HL-60 (cell line): ENCODE results near the gene NUDT9.

ENCODE experiments used
- DNase-seq, 2 experiments: peaks; one replicate each; pipeline ENCODE4 v3.0.0-alpha.2; 2010 to 2020; ENCODE audit warnings: low read depth in 1 of 2, low spot score in 1 of 2
- H3K27ac ChIP-seq: fragments of 250-450 bp; sonication (Bioruptor Pico); replicated peaks from 2 replicates; pipeline ENCODE4 v1.5.1; 2020; ENCODE audit warnings: mild to moderate bottlenecking, moderate library complexity
- H3K27me3 ChIP-seq: fragments of 250-450 bp; sonication (Bioruptor Pico); 2 replicates; pipeline ENCODE4 v1.5.1; 2021; ENCODE audit warnings: mild to moderate bottlenecking, moderate library complexity; ENCODE audit not compliant: insufficient read depth, poor library complexity, severe bottlenecking
- H3K4me3 ChIP-seq: replicated peaks from 2 replicates; pipeline ENCODE4 v1.5.1; 2011; ENCODE audit warnings: mild to moderate bottlenecking, control low read depth, low read length; ENCODE audit not compliant: insufficient read depth
- GABPA ChIP-seq: IDR thresholded peaks from 2 replicates; pipeline ENCODE4 v1.6.1; 2012; ENCODE audit warnings: low read depth
- POLR2AphosphoS5 ChIP-seq: IDR thresholded peaks from 2 replicates; pipeline ENCODE4 v1.6.1; 2012; ENCODE audit warnings: low read depth
- SPI1 ChIP-seq: IDR thresholded peaks from 2 replicates; pipeline ENCODE4 v1.6.1; 2012; ENCODE audit warnings: low read depth, mild to moderate bottlenecking, borderline replicate concordance
- TF ChIP-seq, protein P1 (sequence below): IDR thresholded peaks from one replicate; pipeline ENCODE4 v1.5.1; 2011; ENCODE audit warnings: low read length, control low read depth, inconsistent platforms; ENCODE audit not compliant: insufficient read depth
- TF ChIP-seq, protein P2 (sequence below): IDR thresholded peaks from 2 replicates; pipeline ENCODE4 v1.6.1; 2012; ENCODE audit warnings: low read depth; ENCODE audit not compliant: insufficient replicate concordance

The NUDT9 gene

DNA sequence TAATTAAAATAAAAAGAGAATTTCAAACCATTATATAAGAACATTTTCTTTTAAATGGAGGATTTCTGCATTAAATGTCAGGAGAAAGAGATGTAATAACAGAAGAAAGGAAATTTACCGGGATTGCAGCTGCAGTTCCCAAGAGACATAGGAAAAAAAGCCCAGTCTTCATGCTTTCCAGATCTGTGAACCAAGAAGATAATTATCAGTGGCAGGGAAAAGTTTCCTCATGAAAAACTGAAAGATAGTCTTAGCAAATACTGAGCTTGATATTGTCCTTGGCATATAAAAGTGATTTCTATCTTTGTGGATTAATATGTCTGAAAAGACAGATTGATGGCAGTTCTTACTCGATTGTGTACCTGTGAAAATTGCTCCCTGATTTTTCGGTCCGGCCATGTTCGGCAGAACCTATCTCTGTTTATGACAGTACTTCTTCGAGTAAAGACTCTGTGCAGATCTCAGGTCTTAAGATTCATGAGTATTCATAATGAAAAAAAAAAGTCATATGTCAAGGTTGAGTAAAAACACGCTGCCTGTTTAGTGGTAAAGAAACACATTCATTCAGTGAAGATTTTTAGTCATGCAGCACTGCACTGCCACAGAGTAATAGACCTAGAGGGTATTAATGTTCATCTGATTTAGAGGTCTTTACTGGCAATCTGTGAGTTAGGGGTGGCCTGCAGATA is 77.2 kb downstream of the NUDT9 start:
- Histone ChIP-seq H3K27me3 (no peaks in the 10 kb centered on the region), H3K27ac (no peak overlapping the region), H3K4me3 (no peak overlapping the region)
- TF ChIP-seq, protein P1, sequence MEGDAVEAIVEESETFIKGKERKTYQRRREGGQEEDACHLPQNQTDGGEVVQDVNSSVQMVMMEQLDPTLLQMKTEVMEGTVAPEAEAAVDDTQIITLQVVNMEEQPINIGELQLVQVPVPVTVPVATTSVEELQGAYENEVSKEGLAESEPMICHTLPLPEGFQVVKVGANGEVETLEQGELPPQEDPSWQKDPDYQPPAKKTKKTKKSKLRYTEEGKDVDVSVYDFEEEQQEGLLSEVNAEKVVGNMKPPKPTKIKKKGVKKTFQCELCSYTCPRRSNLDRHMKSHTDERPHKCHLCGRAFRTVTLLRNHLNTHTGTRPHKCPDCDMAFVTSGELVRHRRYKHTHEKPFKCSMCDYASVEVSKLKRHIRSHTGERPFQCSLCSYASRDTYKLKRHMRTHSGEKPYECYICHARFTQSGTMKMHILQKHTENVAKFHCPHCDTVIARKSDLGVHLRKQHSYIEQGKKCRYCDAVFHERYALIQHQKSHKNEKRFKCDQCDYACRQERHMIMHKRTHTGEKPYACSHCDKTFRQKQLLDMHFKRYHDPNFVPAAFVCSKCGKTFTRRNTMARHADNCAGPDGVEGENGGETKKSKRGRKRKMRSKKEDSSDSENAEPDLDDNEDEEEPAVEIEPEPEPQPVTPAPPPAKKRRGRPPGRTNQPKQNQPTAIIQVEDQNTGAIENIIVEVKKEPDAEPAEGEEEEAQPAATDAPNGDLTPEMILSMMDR: no peak
- no peak for DNase-seq

DNA sequence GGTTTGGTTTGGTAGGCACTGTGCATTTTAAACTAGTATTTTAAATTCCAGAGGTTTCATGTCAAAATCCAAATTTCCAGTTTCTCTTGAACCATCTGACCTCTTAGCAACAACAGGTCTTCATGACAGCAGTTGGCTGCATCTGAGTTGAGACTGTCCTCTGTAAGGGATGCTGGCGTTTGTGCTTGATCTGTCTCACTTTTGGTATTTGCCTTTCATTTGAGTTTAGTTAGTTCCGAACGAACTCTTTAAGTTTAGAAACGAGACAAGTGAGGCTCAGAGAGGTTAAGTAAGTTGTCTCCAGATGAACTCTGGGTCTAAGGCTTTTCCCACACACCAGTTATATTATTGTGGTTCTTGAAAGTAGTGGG is 77.7 kb downstream of the NUDT9 start:
- TF ChIP-seq POLR2AphosphoS5 (no peak), GABPA (no peak), SPI1 (no peak)
- TF ChIP-seq, protein P2, sequence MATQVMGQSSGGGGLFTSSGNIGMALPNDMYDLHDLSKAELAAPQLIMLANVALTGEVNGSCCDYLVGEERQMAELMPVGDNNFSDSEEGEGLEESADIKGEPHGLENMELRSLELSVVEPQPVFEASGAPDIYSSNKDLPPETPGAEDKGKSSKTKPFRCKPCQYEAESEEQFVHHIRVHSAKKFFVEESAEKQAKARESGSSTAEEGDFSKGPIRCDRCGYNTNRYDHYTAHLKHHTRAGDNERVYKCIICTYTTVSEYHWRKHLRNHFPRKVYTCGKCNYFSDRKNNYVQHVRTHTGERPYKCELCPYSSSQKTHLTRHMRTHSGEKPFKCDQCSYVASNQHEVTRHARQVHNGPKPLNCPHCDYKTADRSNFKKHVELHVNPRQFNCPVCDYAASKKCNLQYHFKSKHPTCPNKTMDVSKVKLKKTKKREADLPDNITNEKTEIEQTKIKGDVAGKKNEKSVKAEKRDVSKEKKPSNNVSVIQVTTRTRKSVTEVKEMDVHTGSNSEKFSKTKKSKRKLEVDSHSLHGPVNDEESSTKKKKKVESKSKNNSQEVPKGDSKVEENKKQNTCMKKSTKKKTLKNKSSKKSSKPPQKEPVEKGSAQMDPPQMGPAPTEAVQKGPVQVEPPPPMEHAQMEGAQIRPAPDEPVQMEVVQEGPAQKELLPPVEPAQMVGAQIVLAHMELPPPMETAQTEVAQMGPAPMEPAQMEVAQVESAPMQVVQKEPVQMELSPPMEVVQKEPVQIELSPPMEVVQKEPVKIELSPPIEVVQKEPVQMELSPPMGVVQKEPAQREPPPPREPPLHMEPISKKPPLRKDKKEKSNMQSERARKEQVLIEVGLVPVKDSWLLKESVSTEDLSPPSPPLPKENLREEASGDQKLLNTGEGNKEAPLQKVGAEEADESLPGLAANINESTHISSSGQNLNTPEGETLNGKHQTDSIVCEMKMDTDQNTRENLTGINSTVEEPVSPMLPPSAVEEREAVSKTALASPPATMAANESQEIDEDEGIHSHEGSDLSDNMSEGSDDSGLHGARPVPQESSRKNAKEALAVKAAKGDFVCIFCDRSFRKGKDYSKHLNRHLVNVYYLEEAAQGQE: no peak
- TF ChIP-seq, protein P1: no peak

DNA sequence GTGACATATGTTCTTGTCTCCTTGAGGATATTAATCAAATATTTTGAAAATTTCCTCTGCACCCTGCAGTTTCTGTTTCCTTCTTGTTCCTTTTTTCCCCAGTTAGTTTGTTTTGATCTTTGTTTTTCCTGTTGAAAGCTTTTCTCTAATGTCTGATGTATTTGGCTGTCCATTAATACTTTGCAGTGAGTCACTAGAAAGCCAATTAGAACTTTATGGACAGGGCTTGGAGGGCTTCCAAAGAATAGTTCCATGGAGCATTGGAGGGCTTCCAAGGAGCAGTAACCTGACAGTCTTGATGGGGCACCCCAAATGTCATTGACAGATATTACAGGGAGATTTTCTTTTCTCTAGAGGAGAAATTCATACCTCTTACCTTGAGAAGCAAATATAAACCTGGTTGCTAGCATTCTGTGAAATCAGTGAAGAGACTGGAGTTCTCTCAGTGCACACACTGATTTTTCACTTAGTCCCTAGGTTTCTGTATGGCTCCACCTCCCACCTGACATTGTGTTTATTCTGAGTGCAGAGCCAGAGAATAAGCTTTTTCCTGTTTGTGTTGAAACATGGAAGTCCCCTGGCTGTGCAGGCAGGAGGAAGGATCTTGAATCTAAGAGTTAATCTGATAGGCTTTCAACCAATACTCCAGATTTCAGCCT is 80.3 kb downstream of the NUDT9 start:
- Histone ChIP-seq H3K27me3 (no peaks in the 10 kb centered on the region), H3K27ac (no peak overlapping the region), H3K4me3 (no peak overlapping the region)
- no peak for DNase-seq
- TF ChIP-seq POLR2AphosphoS5: no peak
- TF ChIP-seq, protein P1: no peak
- TF ChIP-seq SPI1: no peak
- TF ChIP-seq, protein P2: no peak
- TF ChIP-seq GABPA: no peak

More for the DNA sequence above, 77.7 kb downstream of the NUDT9 start:
- H3K4me3 ChIP-seq: no peak overlapping the region
- no peak overlapping the region for H3K27ac ChIP-seq
- no peaks in the 10 kb centered on the region for H3K27me3 ChIP-seq
- DNase-seq: no peak

DNA sequence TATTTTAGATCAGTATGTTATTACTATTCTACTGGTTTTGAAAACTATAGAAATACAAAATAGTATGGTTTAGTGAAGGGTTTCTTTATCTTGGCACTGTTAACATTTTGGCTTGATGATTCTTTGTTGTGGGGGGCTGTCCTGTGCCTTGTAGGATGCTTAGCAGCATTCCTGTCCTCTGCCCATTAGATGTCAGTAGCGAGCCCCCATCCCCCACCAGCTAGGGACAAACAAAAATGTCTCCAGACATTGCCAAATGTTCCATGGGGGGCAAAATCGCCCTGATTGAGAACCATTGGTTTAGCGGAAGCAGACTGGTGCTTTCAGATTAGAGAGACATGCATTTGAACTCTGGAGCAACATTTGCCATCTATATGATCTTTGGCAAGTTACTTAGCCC is 83.5 kb downstream of the NUDT9 start:
- H3K27ac ChIP-seq: no peak overlapping the region
- no peaks in the 10 kb centered on the region for H3K27me3 ChIP-seq
- TF ChIP-seq, protein P1: no peak
- TF ChIP-seq POLR2AphosphoS5 (no peak), SPI1 (no peak), GABPA (no peak)
- TF ChIP-seq, protein P2: no peak
- H3K4me3 ChIP-seq: no peak overlapping the region
- DNase-seq: no peak
